Measurements from ENCODE around the gene FAM234A.

Gene FAM234A

GRCh38 chr16:242281-242680 lies 7.7 kb downstream of the FAM234A start:
- no peak for DNase-seq (ENCODE audit: low read depth)
- no peak overlapping the region for H3K4me3 ChIP-seq (ENCODE audit: low read depth, low read length)
- TF ChIP-seq MAX (IDR thresholded peaks at IDR 0.05; ENCODE audit: low read depth, low read length) (no peak), POLR2A (IDR thresholded peaks at IDR 0.05; ENCODE audit: extremely low read depth, insufficient read length) (no peak), MYC (IDR thresholded peaks at IDR 0.05; ENCODE audit: low read depth, low read length) (no peak), CTCF (IDR thresholded peaks at IDR 0.05; ENCODE audit: low read depth, low read length) (no peak)

GRCh38 chr16:243348-243747 lies 8.7 kb downstream of the FAM234A start:
- no peak for DNase-seq (ENCODE audit: low read depth)
- H3K4me3 ChIP-seq (ENCODE audit: low read depth, low read length) = no peak overlapping the region
- TF ChIP-seq POLR2A (IDR thresholded peaks at IDR 0.05; ENCODE audit: extremely low read depth, insufficient read length) = no peak
- no peak for TF ChIP-seq MAX (IDR thresholded peaks at IDR 0.05; ENCODE audit: low read depth, low read length)
- no peak for TF ChIP-seq MYC (IDR thresholded peaks at IDR 0.05; ENCODE audit: low read depth, low read length)
- no peak for TF ChIP-seq CTCF (IDR thresholded peaks at IDR 0.05; ENCODE audit: low read depth, low read length)

- no peak for DNase-seq (ENCODE audit: low read depth)
- TF ChIP-seq CTCF (IDR thresholded peaks at IDR 0.05; ENCODE audit: low read depth, low read length) = no peak
- TF ChIP-seq MYC (IDR thresholded peaks at IDR 0.05; ENCODE audit: low read depth, low read length) = no peak
- TF ChIP-seq POLR2A (IDR thresholded peaks at IDR 0.05; ENCODE audit: extremely low read depth, insufficient read length) = no peak
- TF ChIP-seq MAX (IDR thresholded peaks at IDR 0.05; ENCODE audit: low read depth, low read length) = no peak
- no peak overlapping the region for H3K4me3 ChIP-seq (ENCODE audit: low read depth, low read length)
Observed at GRCh38 chr16:245105-245504, 10.5 kb downstream of the FAM234A start.

GRCh38 chr16:247027-247426 lies 12.4 kb downstream of the FAM234A start:
- no peak for DNase-seq (ENCODE audit: low read depth)
- TF ChIP-seq POLR2A (IDR thresholded peaks at IDR 0.05; ENCODE audit: extremely low read depth, insufficient read length) = no peak
- TF ChIP-seq MYC (IDR thresholded peaks at IDR 0.05; ENCODE audit: low read depth, low read length) = no peak
- TF ChIP-seq MAX (IDR thresholded peaks at IDR 0.05; ENCODE audit: low read depth, low read length) = no peak
- TF ChIP-seq CTCF (IDR thresholded peaks at IDR 0.05; ENCODE audit: low read depth, low read length) = no peak
- no peak overlapping the region for H3K4me3 ChIP-seq (ENCODE audit: low read depth, low read length)

- DNase-seq (ENCODE audit: low read depth) = no peak
- H3K4me3 ChIP-seq (ENCODE audit: low read depth, low read length) = no peak overlapping the region
- TF ChIP-seq MAX (IDR thresholded peaks at IDR 0.05; ENCODE audit: low read depth, low read length) (no peak), CTCF (IDR thresholded peaks at IDR 0.05; ENCODE audit: low read depth, low read length) (no peak), MYC (IDR thresholded peaks at IDR 0.05; ENCODE audit: low read depth, low read length) (no peak), POLR2A (IDR thresholded peaks at IDR 0.05; ENCODE audit: extremely low read depth, insufficient read length) (no peak)
Observed at GRCh38 chr16:249431-249830, 14.8 kb downstream of the FAM234A start.
